Germinal center (tissue), 1 donor: ENCODE results near the gene SFN.
"Not testable (repeated sequence)": the region's sequence is repeated elsewhere in the genome, so short reads cannot be mapped to it uniquely, and the experiment has no call there.

ENCODE experiments used
- DNase-seq: peaks from one replicate; pipeline ENCODE4 v3.0.0; 2012; ENCODE audit warnings: mixed read lengths, low spot score

SFN gene

GRCh38 chr1:26862781-26863684 lies at the start of gene SFN:
Gene SFN, plus strand, starts transcription at chr1:26863149. Its CDS starts 64 bp downstream, at chr1:26863213.
- peak; percentile 54 for DNase-seq

GRCh38 chr1:26814377-26814776 lies 48.6 kb upstream of the SFN start:
- DNase-seq = no peak

- no peak for DNase-seq
These were observed 48.1 kb upstream of the SFN start for GRCh38 chr1:26814893-26815292.

GRCh38 chr1:26820784-26821269 lies 42.1 kb upstream of the SFN start:
- peak; percentile 89 for DNase-seq

- DNase-seq = no peak
These were observed 40.1 kb upstream of the SFN start for GRCh38 chr1:26822737-26823395.

GRCh38 chr1:26824731-26825130 lies 38.2 kb upstream of the SFN start:
- DNase-seq = no peak

GRCh38 chr1:26826261-26827105 lies 36.5 kb upstream of the SFN start, which contains the start of gene ZDHHC18:
Gene ZDHHC18, plus strand, starts transcription at chr1:26826688. Its CDS starts 117 bp downstream, at chr1:26826805.
- peak; percentile 84 for DNase-seq

GRCh38 chr1:26827106-26827604 lies 35.8 kb upstream of the SFN start:
- DNase-seq = no peak

- no peak for DNase-seq
These were observed 35.3 kb upstream of the SFN start for GRCh38 chr1:26827663-26828062.

GRCh38 chr1:26828411-26828991 lies 34.4 kb upstream of the SFN start:
- DNase-seq = no peak

GRCh38 chr1:26829184-26829911 lies 33.6 kb upstream of the SFN start:
- DNase-seq = no peak

GRCh38 chr1:26831059-26831458 lies 31.9 kb upstream of the SFN start:
- no peak for DNase-seq

- no peak for DNase-seq
These were observed 31.3 kb upstream of the SFN start for GRCh38 chr1:26831546-26832248.

GRCh38 chr1:26832249-26832960 lies 30.5 kb upstream of the SFN start:
- DNase-seq = no peak

- peak; percentile 90 for DNase-seq
These were observed 29.2 kb upstream of the SFN start for GRCh38 chr1:26833432-26834405.

- not testable (repeated sequence) for DNase-seq
These were observed 25.3 kb upstream of the SFN start for GRCh38 chr1:26837665-26838064.

- DNase-seq = no peak
These were observed 24.2 kb upstream of the SFN start for GRCh38 chr1:26838474-26839338.
